ENCODE data around the gene VOPP1. TPM values are rescaled to one million over a fixed set of nuclear protein-coding genes. Genes with fewer than 3 reads are reported as not detected.

The VOPP1 gene
- total RNA-seq, 1 experiment from 2014 or later, result 63.9 TPM

DNA sequence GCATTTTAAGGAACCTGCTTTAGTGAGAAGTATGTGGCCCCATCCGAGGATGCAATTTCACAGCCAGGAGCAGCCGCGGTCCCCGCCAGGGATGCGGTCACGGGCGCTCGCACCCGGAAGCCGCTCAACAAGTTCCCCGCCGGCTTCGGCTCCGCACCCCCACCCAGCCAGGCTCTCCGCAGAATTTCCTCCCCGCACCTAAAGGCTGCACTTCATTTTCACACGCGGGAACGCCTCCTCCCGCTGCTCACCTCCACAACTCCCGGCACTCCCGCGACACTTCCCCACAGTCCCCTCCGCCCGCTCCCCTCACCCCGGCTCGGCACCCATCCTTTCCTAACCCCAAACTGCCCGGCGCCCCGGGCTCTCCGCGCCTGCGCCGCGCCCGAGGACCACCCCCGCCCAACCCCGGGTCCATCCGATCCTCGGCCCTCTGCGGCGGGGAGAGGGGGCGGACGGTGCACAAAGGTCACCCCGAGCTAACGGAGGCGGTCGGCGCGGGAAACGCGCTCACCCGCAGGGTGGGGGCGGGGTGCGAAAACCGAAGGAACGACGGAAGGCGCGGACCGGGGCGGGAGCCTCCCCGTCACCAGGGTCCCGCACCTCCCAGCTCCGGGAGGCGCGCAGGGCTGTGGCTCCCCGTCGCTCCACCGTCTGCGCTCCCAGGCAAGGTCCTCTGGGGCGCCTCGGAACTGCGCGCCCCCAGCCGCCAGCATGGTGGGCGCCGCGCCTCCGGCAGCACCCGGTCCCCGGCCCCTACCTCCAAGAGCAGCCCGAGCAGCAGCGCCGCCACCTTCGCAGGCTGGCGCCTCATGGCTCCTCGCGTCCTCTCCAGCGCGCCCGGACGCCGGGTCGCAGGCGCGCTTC is 558 bp downstream of the VOPP1 start (continued):
- TF ChIP-seq HMGXB4 (CRISPR knock-in tag; IDR thresholded peaks at IDR 0.05) (peak; percentile 65; the same call in 1 of the 2 replicates), E2F4 (CRISPR knock-in tag; IDR thresholded peaks at IDR 0.05; ENCODE audit: borderline replicate concordance, low read depth) (peak; percentile 74; the same call in 1 of the 2 replicates)

- CTCF ChIA-PET, result no interaction called here
- peaks cover 19% of the 10 kb centered on the region for H3K27me3 Mint-ChIP-seq (ENCODE audit: low read depth)
Observed at GRCh38 chr7:55570939-55571338, 1.4 kb downstream of the VOPP1 start.

DNA sequence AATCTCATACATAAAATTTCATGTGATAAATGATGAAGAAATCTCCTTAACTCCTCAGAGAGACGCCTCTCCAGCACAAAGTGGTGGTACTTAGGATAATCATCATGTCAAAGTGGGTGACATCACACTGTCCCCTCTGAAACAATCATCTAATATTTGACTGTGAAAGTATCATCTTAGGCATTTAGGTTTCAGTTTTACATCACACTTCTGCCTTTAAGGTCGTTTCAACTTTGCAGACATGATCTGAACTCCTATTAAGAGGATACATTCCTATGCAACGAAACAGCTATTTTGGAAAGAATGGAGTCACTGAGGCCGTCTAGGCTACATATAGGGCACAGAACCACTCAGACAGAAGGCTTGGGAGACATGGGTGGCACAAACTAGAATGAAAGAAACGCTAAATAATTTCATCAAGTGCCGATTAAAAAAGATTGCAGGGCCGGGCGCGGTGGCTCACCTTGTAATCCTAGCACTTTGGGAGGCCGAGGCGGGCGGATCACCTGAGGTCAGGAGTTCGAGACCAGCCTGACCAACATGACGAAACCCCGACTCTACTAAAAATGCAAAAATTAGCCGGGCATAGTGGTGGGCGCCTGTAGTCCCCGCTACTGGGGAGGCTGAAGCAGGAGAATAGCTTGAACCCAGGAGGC is 2.0 kb downstream of the VOPP1 start:
- ChIA-PET CTCF (interaction anchor here (1.1 to 2.9 kb wide), 3 partner anchors 15 to 315 kb away, joined by 3 to 12 read pairs (median 3); no protein-coding TSS in a partner anchor), POLR2A (no interaction called here)
- Mint-ChIP-seq H3K27ac (peak overlapping the region; percentile 34), H3K4me3 (peak overlapping the region; percentile 91), H3K36me3 (no peaks in the 10 kb centered on the region), H3K27me3 (ENCODE audit: low read depth) (peaks cover 16% of the 10 kb centered on the region), H3K9me3 (no peaks in the 10 kb centered on the region), H3K4me1 (peaks cover 72% of the 10 kb centered on the region)
- ATAC-seq, result no peak
- no peak for DNase-seq (ENCODE audit: low spot score)
- TF ChIP-seq ZNF671 (CRISPR knock-in tag; IDR thresholded peaks at IDR 0.05) (no peak), NR2C2 (CRISPR knock-in tag; IDR thresholded peaks at IDR 0.05) (no peak), MYBL2 (CRISPR knock-in tag; IDR thresholded peaks at IDR 0.05) (no peak), ZNF232 (CRISPR knock-in tag; IDR thresholded peaks at IDR 0.05) (no peak), ZNF138 (CRISPR knock-in tag; conservative IDR thresholded peaks at IDR 0.05) (no peak)
- TF ChIP-seq, protein P1, sequence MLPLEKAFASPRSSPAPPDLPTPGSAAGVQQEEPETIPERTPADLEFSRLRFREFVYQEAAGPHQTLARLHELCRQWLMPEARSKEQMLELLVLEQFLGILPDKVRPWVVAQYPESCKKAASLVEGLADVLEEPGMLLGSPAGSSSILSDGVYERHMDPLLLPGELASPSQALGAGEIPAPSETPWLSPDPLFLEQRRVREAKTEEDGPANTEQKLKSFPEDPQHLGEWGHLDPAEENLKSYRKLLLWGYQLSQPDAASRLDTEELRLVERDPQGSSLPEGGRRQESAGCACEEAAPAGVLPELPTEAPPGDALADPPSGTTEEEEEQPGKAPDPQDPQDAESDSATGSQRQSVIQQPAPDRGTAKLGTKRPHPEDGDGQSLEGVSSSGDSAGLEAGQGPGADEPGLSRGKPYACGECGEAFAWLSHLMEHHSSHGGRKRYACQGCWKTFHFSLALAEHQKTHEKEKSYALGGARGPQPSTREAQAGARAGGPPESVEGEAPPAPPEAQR (CRISPR knock-in tag; IDR thresholded peaks at IDR 0.05), result no peak
- TF ChIP-seq, protein P2, sequence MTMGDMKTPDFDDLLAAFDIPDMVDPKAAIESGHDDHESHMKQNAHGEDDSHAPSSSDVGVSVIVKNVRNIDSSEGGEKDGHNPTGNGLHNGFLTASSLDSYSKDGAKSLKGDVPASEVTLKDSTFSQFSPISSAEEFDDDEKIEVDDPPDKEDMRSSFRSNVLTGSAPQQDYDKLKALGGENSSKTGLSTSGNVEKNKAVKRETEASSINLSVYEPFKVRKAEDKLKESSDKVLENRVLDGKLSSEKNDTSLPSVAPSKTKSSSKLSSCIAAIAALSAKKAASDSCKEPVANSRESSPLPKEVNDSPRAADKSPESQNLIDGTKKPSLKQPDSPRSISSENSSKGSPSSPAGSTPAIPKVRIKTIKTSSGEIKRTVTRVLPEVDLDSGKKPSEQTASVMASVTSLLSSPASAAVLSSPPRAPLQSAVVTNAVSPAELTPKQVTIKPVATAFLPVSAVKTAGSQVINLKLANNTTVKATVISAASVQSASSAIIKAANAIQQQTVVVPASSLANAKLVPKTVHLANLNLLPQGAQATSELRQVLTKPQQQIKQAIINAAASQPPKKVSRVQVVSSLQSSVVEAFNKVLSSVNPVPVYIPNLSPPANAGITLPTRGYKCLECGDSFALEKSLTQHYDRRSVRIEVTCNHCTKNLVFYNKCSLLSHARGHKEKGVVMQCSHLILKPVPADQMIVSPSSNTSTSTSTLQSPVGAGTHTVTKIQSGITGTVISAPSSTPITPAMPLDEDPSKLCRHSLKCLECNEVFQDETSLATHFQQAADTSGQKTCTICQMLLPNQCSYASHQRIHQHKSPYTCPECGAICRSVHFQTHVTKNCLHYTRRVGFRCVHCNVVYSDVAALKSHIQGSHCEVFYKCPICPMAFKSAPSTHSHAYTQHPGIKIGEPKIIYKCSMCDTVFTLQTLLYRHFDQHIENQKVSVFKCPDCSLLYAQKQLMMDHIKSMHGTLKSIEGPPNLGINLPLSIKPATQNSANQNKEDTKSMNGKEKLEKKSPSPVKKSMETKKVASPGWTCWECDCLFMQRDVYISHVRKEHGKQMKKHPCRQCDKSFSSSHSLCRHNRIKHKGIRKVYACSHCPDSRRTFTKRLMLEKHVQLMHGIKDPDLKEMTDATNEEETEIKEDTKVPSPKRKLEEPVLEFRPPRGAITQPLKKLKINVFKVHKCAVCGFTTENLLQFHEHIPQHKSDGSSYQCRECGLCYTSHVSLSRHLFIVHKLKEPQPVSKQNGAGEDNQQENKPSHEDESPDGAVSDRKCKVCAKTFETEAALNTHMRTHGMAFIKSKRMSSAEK (CRISPR knock-in tag; IDR thresholded peaks at IDR 0.05; ENCODE audit: borderline replicate concordance), result no peak

More at GRCh38 chr7:55570939-55571338, 1.4 kb downstream of the VOPP1 start:
- Mint-ChIP-seq H3K4me3 (peak overlapping the region; percentile 91), H3K9me3 (no peaks in the 10 kb centered on the region), H3K27ac (peak overlapping the region; percentile 63; the same call in 1 of the 2 replicates), H3K36me3 (no peaks in the 10 kb centered on the region), H3K4me1 (peaks cover 66% of the 10 kb centered on the region)
- DNase-seq (ENCODE audit: low spot score) (no peak), ATAC-seq (no peak)
- TF ChIP-seq ZNF138 (CRISPR knock-in tag; conservative IDR thresholded peaks at IDR 0.05) (no peak), NR1H2 (CRISPR knock-in tag; IDR thresholded peaks at IDR 0.05) (no peak), FOXK1 (CRISPR knock-in tag; IDR thresholded peaks at IDR 0.05) (no peak), ZNF396 (CRISPR knock-in tag; IDR thresholded peaks at IDR 0.05; ENCODE audit: borderline replicate concordance) (no peak), SOX15 (CRISPR knock-in tag; IDR thresholded peaks at IDR 0.05) (no peak), ZBTB43 (CRISPR knock-in tag; IDR thresholded peaks at IDR 0.05) (no peak), KAT7 (CRISPR knock-in tag; IDR thresholded peaks at IDR 0.05; ENCODE audit: borderline replicate concordance) (no peak), ELF4 (CRISPR knock-in tag; IDR thresholded peaks at IDR 0.05; ENCODE audit: low read depth) (no peak)
- TF ChIP-seq, protein P3, sequence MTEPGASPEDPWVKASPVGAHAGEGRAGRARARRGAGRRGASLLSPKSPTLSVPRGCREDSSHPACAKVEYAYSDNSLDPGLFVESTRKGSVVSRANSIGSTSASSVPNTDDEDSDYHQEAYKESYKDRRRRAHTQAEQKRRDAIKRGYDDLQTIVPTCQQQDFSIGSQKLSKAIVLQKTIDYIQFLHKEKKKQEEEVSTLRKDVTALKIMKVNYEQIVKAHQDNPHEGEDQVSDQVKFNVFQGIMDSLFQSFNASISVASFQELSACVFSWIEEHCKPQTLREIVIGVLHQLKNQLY (CRISPR knock-in tag; IDR thresholded peaks at IDR 0.05), result no peak
- POLR2A ChIA-PET, result no interaction called here

All from WTC11 (cell line).